HuH-7 (cell line): ENCODE results near the gene WWOX.

Experiments
- DNase-seq: peaks from one replicate; pipeline ENCODE4 v3.0.0; 2011; ENCODE audit warnings: low spot score

The WWOX gene

GRCh38 chr16:78274771-78275170, 175.3 kb downstream of the WWOX start:
- DNase-seq: no peak

GRCh38 chr16:78275420-78275819, 176.0 kb downstream of the WWOX start:
- no peak for DNase-seq

DNA sequence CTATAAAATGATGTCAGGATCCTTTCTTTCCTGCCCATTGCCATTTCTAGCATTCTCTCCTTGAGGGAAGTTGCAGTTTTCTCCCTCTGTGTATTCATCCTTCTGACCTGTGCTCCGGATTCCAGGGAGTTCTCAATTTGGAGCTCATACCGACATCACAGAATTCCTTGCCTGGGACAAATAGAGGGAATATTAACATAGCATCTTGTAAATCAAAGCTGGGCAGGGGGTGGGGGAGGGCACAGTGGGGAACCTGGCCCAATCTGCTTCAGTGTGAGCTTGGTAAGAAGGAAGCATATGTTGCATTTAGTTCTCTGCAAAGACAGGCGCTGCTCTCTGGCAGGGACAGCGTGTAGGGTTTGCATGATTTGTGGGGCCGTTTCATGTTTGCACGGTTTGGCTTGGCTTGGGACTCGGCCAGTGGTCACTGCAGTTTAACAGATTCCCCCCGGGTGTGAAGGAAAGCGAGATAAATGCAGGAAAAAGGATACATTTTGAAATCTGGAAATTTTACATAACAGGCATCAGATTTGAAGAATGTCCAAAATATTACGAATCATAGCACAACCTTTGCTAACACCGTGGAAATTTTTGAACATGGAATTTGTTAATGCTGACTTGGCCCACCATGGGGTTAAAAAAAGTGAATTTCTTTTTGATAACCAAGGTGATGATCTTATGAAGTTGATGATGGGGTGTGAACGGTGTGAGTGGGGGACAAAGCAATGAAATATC, 178.0 kb downstream of the WWOX start:
- no peak for DNase-seq

GRCh38 chr16:78278056-78278450, 178.6 kb downstream of the WWOX start:
- DNase-seq: no peak

DNA sequence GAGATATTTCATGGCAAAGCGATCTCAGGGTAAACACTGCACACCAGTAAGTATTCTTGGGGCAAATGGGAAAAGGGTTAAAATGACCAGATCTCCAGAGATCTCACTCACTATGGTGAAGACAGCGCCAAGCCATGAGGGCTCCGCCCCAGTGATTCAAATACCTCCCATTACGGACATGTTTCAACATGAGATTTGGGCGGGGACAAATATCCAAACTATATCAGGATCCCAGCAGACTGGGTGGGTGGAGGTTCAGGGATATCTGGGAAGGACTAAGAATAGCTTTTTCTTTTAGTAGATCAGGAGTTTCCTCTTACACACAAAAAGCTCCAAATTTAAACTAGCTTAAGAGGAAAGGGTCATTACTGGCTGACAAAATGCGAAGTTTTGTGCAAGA, 181.7 kb downstream of the WWOX start:
- DNase-seq: no peak

DNA sequence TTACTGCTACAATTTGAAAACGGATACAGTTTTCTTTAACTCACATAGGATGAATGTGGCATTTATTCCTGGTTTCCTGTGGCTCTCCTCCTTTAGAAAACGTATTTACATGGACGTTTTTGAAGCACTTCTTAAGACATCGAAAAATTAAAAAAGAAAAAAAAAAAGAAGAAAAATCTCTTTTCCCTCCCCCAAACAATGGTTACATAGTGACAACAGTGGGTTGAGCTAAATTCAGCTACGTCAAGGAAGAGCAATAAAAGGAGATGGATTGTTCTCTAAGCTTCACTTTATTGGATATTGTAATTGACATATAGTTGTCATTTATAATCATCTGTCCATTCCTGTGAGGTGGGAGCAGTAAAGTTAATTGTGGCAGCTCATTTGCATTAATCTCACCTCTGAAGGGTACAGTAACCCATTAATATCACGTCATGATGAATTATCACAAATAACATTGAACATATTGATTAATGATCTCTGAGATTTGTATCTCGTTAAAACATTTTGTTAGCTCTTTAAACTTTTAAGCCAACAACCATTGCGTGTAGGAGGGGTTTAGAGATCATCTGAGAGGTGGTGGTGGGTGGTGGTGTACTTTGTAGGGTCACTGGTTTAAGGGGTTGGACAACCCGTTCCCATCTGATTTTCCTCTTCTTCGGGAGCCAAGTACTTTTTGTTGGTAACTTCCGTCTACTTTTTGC, 184.2 kb downstream of the WWOX start:
- no peak for DNase-seq

DNA sequence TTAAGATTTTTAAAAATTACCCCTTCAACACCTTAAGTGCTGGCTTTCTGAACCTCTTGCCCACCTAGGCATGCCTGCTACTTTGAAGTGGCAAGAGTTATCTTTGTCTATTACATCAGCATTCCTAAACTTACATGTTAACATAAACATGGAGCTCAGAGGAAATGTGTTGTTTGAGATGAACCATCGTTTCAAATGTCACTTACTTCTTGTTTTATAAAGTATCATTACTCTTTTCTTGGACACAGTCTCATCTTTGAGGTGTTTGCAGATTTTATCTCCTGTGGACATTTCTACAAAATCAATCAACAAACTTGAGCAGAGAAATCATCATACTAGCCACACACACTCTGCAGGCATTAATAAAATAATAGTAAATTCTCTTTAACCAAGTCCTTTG, 184.9 kb downstream of the WWOX start:
- DNase-seq: no peak

DNA sequence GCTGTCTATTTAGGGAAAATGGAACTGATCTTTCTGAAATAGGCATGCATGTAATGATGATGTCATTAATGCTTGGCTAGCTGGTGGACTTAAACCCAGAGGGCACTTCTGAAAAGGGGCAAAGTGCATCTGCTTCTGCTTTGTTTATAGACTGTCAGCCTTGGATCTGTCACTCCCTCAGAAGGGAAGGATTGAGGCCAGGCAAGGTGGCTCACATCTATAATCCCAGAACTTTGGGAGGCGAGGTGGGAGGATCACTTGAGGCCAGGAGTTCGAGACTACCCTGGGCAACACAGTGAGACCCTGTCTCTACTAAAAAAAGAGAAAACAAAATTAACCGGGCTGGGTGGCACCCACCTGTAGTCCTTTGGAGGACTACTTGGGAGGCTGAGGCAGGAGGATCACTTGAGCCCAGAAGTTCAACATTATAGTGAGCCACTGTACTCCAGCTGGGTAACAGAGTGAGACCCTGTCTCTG, 185.5 kb downstream of the WWOX start:
- DNase-seq: peak; percentile 59

- DNase-seq: no peak
Measured at GRCh38 chr16:78285437-78285922, 186.0 kb downstream of the WWOX start.

GRCh38 chr16:78286065-78286464, 186.6 kb downstream of the WWOX start:
- no peak for DNase-seq

DNA sequence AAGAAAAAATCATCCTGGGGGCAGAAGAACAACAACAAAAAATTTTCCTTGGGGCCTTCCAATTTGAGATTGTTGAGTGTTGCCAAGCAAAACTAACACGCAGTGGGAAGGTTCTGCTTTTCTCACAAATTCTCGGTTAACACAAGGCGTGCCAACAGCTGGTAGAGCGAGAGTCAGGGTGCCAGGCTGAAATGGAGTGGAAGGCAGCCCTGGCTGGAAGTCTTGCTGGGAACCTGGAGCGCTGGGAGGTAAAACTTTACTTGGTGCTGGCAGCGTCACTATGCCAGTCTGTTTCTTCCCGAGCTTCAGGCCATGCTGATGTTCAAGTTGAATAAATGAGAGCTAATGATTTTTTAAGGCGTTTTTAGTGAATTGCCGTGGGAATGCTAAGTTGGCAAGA, 189.4 kb downstream of the WWOX start:
- DNase-seq: no peak

DNA sequence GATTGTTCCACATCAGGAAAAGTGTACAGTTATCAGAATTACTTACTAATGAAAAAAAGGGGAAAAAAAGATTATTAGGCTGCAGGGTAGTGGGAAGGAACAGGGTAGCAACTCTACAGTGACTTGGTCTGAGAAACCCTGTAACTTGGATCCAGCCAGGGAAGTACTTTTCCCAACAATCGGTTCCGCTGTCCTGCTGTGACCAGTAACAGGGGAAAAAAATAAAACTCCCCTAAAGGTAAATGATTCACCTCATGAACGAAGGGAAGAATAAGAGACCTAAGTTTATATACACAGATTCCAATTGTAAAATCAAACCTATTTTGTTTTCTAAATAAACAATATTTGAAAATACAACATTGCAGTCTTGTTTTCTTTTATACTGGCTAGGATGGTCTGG, 189.9 kb downstream of the WWOX start:
- DNase-seq: no peak

- peak; percentile 38 for DNase-seq
Measured at GRCh38 chr16:78289844-78290277, 190.4 kb downstream of the WWOX start.

- DNase-seq: no peak
Measured at GRCh38 chr16:78290395-78290794, 190.9 kb downstream of the WWOX start.

DNA sequence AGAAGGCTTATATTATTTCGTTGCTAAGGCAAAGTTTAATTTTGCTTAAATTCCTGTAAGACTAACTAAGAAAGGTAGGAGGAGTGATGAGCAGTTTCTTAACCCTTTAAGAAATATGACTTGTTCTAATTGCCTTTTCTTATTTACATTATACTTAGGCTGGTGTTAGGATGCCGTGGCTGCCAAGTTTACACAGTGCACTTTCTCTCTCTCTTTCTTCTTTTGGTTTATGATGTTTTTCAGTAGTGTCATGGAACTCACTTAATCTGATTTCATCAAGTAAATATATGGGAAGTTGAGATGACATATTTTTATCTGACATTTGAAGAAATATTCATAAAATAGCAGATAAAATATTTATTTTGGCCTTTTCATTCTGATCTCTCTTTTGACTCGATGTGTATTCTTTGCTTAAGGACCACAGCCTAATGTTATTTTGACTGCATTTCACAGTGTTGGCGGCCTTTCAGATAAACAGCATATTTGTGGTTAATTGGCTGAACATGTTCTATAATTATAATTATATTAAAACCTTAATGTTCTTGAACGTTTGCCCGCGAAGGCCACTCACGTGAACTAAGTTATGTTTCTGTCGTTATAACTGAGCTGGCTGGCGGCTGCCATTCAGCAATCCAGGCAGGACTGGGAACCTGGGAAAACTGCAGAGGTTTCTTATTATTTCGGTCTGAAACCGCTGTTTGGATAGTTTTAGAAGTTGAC, 191.6 kb downstream of the WWOX start:
- DNase-seq: no peak

- no peak for DNase-seq
Measured at GRCh38 chr16:78291604-78292003, 192.2 kb downstream of the WWOX start.

DNA sequence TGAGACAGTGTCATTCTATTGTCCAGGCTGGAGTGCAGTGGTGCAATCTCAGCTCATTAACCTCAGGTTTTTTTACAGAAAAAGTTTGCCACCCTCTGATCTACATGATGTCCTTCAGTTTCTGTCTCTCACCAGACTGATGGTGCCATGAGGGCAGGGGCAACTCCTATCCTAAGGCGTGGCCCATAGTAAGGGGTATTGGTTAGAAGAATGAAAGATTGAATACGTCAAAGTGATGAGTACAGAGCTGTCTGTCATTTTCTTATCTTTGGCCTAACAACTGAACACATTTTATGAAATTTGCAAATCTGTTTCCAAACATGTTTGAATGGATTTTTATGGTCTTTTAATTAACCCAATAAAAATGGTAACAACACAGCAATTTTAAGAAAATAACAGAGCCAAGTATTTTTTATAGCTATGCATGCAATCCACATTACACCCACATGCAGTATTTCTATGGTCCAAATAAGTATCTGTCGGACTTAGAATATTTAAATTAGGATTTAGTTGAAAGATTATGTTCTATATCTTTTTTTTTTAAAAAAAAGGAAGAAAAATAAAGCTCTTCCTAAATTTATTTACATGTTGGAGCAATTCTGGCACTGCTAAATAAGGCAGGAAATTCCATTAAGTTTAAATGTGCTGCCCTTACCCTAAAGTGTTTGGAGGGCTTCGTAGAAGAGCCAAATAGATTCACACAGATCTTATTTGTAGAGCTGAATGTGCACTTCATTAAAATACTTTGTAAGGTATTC, 192.8 kb downstream of the WWOX start:
- DNase-seq: no peak

GRCh38 chr16:78292844-78293380, 193.5 kb downstream of the WWOX start:
- DNase-seq: peak; percentile 45

- no peak for DNase-seq
Measured at GRCh38 chr16:78294538-78295225, 195.2 kb downstream of the WWOX start.

DNA sequence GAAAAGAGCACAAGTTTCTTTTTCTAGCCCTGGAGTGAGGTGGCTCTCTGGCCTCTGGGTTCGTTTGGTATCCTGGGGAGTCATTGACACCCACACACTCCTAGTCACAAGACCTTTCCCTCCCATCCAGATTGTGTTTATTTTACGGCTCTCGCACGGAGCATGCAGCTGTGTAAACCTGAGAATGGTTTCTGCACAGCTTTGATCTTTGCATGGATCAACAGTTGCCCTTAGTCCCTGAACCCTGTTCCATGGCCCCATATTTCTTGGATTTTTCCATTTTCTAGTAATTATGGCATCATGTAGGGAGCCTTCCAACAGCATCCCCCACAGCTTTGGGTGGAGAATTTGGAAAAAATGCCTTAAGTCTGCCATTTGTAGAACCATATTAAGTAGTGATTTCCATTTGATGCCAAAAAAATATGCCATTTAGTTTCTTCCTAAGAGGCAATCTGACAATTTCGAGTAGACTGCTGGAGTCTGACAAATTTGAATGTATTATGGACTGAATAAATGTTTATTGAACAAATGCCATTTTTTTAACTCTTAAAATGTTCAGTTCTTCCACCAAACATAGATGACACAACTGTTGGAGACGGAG, 197.7 kb downstream of the WWOX start:
- DNase-seq: peak; percentile 54

- DNase-seq: no peak
Measured at GRCh38 chr16:78298986-78299385, 199.5 kb downstream of the WWOX start.
